D721Med (cell line): ENCODE results near the gene IL4R.
A peak's percentile ranks its signal among the peaks of the same experiment; 100 is the strongest.

Source experiments
- DNase-seq: peaks from one replicate; pipeline ENCODE4 v3.0.0; 2011; ENCODE audit warnings: low spot score; ENCODE audit not compliant: insufficient read length
- FAIRE-seq: peaks from 2 replicates; lab custom pipeline; 2011; peaks lifted over from hg19 to GRCh38; lab: Jason Lieb, UNC
- TF ChIP-seq, protein P1 (sequence below): IDR thresholded peaks from 2 replicates; pipeline ENCODE4 v1.5.1; 2012; ENCODE audit warnings: mild to moderate bottlenecking, control low read depth; ENCODE audit not compliant: insufficient read depth; ENCODE audit errors: missing control alignments

Gene IL4R

DNA sequence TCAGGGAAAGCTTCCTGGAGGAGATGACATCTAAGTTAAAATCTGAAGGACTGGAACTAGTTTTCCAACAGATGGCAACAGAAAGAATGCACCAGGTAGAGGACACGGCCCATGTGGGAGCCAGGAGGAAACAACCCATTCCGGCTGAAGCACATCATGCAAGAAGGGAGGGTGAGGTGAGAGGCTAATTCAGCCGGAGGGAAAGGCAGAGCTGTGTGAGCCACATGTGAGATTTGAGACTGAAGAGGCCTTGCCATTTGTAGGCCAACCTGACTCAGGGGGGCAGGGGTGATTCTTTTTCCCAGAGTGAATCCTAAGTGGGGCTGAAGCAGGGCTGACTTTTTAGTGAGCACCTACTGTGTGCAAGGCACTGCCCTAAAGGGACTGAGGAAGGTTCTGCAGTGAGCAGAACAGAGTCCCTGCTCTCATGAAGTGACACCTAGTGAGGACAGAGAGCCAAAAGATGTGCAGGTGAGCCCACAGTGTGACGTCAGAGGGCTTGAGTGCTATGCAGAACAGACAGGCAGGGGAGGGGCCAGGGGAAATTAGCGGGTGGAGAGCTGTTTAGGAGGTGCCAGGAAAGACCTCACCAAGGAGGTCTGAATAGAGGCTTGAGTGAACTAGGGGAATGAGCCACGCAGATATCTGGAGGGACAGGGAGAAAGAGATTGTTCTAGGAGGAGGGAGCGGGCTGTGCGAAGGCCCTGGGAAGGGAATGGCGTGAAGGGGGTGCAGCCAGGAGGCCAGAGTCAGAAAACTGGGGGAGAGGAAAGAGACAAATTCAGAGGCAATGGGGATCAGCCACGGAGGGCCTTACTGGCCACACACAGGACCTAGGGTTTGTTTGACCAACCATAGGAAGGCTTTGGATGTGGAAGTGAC, 68.4 kb downstream of the IL4R start:
- no peak for FAIRE-seq
- TF ChIP-seq, protein P1, sequence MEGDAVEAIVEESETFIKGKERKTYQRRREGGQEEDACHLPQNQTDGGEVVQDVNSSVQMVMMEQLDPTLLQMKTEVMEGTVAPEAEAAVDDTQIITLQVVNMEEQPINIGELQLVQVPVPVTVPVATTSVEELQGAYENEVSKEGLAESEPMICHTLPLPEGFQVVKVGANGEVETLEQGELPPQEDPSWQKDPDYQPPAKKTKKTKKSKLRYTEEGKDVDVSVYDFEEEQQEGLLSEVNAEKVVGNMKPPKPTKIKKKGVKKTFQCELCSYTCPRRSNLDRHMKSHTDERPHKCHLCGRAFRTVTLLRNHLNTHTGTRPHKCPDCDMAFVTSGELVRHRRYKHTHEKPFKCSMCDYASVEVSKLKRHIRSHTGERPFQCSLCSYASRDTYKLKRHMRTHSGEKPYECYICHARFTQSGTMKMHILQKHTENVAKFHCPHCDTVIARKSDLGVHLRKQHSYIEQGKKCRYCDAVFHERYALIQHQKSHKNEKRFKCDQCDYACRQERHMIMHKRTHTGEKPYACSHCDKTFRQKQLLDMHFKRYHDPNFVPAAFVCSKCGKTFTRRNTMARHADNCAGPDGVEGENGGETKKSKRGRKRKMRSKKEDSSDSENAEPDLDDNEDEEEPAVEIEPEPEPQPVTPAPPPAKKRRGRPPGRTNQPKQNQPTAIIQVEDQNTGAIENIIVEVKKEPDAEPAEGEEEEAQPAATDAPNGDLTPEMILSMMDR = no peak
- DNase-seq = no peak

DNA sequence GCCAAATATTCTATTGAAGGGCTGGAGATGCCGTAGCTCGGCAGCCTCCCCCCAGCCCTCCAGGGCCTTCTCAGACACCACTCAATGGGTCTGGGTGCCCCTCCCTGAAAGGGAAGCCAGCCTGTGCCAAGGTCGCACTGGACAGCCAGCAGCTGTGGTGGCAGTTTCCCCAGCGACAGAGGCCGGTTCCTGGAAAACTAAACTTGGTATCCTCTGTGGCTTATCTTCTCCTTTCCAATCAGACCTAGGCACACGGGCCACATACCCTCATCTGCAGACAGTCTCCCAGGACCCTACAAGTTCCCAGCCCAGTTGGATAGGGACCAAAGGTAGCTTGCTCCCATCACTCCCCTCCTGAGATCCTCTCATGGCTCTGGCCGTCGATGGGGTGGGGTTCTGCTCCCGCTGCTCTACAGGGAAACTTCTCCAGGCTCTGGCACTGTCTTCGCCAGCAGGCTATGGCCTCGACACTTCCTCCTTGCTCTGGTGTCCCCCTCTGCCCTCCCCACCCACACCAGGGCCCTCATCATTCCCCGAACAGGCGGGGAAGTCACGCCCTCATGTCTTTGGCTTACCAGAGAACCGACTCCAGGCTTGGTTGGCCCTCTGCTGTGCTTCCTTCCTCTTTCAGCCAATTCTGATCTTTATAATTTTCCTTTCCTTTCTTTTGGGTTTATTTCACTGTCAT, 69.9 kb downstream of the IL4R start:
- TF ChIP-seq, protein P1 = no peak
- FAIRE-seq (no peak), DNase-seq (no peak)

DNA sequence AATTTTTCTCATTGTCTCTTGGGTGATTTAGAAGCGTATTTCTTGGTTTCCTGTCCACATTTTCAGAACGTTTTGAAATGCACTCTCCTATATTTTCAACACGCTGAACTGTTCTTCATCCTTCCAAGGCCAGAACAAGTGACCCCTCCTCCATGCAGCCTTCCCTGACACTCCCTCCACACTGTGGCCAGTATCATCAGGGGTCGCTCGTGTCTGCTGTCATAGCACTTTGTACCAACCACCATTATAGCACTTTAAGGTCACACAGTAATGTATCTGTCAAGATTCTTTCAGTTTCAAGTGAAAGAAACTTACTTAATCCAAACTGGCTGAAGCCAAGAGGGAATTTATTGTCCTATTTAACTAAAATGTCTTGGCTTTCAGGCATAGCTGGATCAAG, 70.7 kb downstream of the IL4R start:
- FAIRE-seq (no peak), DNase-seq (no peak)
- TF ChIP-seq, protein P1 = no peak

DNA sequence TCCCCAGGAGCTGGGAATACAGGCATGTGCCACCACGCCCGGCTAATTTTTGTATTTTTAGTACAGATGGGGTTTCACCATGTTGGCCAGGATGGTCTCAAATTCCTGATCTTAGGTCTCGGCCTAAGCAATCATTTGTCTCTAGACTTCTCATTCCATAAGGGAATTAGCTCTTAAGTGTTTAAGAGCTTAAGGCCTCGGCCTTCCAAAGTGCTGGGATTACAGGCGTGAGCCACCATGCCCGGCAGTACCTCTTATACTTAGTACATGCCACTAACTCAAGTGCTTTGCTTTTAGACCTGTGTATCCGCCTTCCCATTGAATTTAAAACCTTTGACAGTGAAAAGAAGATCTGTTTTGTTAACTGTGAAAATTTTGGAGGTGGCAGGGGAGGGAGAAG, 71.6 kb downstream of the IL4R start:
- DNase-seq (peak; percentile 50), FAIRE-seq (peak; percentile 46)
- TF ChIP-seq, protein P1 = no peak

GRCh38 chr16:27386674-27387073, 72.9 kb downstream of the IL4R start:
- no peak for FAIRE-seq
- DNase-seq = no peak
- TF ChIP-seq, protein P1 = no peak

- no peak for DNase-seq
- FAIRE-seq = no peak
- TF ChIP-seq, protein P1 = no peak
Measured at GRCh38 chr16:27387724-27388123, 74.0 kb downstream of the IL4R start.
